IMR-90 (cell line): ENCODE measurements around the gene RSF1. TPM values are rescaled to one million over a fixed set of nuclear protein-coding genes. Genes with fewer than 3 reads are reported as not detected.

Experiments
- ATAC-seq: fragments of 200-7000 bp; cut with Tn5 transposase; 2 replicates; pipeline ENCODE4 v1.9.1; 2020; ENCODE audit warnings: low read depth, mild to moderate bottlenecking, moderate library complexity
- BruUV-seq: library from RNA; stranded (reverse); fragments of 400-500 nt; replicated peaks from 2 replicates; lab custom pipeline; 2021; lab: Mats Ljungman, UMichigan
- CTCF ChIA-PET: fragments of 300-600 bp; formaldehyde crosslinking; extraction: SDS; loops from one replicate; lab custom pipeline; 2021; ENCODE audit warnings: antibody characterized with exemption; lab: Yijun Ruan, JAX
- POLR2A ChIA-PET: fragments of 300-600 bp; sonication (Branson Sonifier 250); formaldehyde crosslinking; loops from one replicate; lab custom pipeline; 2022; ENCODE audit warnings: antibody characterized with exemption; ENCODE audit not compliant: unreplicated experiment; lab: Charles Lee
- DNase-seq: peaks from one replicate; pipeline ENCODE4 v3.0.0; 2013
- H2AFZ ChIP-seq: replicated peaks from 2 replicates; pipeline ENCODE3; 2013; ENCODE audit warnings: low read length, mild to moderate bottlenecking; ENCODE audit not compliant: poor library complexity
- H2AK5ac ChIP-seq: 2 replicates; pipeline ENCODE4 v1.6.1; 2013; ENCODE audit warnings: low read depth, low read length, inconsistent platforms
- H2AK9ac ChIP-seq: replicated peaks from 2 replicates; pipeline ENCODE3; 2013; ENCODE audit warnings: mild to moderate bottlenecking, low read depth, low read length, moderate library complexity; ENCODE audit not compliant: poor library complexity
- H2BK120ac ChIP-seq: 2 replicates; pipeline ENCODE4 v1.6.1; 2013; ENCODE audit warnings: low read depth, low read length, inconsistent platforms
- H2BK15ac ChIP-seq: 3 replicates; pipeline ENCODE4 v1.6.1; 2013; ENCODE audit warnings: low read depth, low read length, inconsistent platforms
- H2BK20ac ChIP-seq: 2 replicates; pipeline ENCODE4 v1.6.1; 2013; ENCODE audit warnings: low read depth, mild to moderate bottlenecking, inconsistent platforms, low read length, moderate library complexity
- H2BK5ac ChIP-seq: 2 replicates; pipeline ENCODE4 v1.6.1; 2013; ENCODE audit warnings: mild to moderate bottlenecking, low read depth, low read length, inconsistent platforms; ENCODE audit not compliant: poor library complexity, severe bottlenecking
- H3K14ac ChIP-seq: replicated peaks from 2 replicates; pipeline ENCODE4 v1.6.1; 2013; ENCODE audit warnings: low read depth, low read length, inconsistent platforms
- H3K18ac ChIP-seq: 2 replicates; pipeline ENCODE4 v1.6.1; 2013; ENCODE audit warnings: low read depth, low read length, control low read depth
- H3K23ac ChIP-seq: 2 replicates; pipeline ENCODE4 v1.6.1; 2013; ENCODE audit warnings: low read depth, low read length, inconsistent platforms
- H3K27ac ChIP-seq: 2 replicates; pipeline ENCODE4 v1.5.1; 2013; ENCODE audit warnings: mild to moderate bottlenecking, control low read depth, low read length; ENCODE audit not compliant: insufficient read depth
- H3K27me3 ChIP-seq: 2 replicates; pipeline ENCODE4 v1.6.1; 2013; ENCODE audit warnings: low read length; ENCODE audit not compliant: control insufficient read depth, insufficient read depth
- H3K36me3 ChIP-seq: 2 replicates; pipeline ENCODE4 v1.6.1; 2013; ENCODE audit warnings: low read length, mixed read lengths; ENCODE audit not compliant: control insufficient read depth, insufficient read depth
- H3K4ac ChIP-seq: 2 replicates; pipeline ENCODE4 v1.6.1; 2013; ENCODE audit warnings: low read depth, low read length, inconsistent platforms
- H3K4me1 ChIP-seq: 2 replicates; pipeline ENCODE4 v1.6.1; 2013; ENCODE audit warnings: low read length, mixed read lengths; ENCODE audit not compliant: control insufficient read depth, insufficient read depth
- H3K4me2 ChIP-seq: 2 replicates; pipeline ENCODE4 v1.6.1; 2013; ENCODE audit warnings: low read depth, mild to moderate bottlenecking, control low read depth, low read length, moderate library complexity
- H3K4me3 ChIP-seq: 2 replicates; pipeline ENCODE4 v1.5.1; 2013; ENCODE audit warnings: low read depth, mild to moderate bottlenecking, control low read depth, low read length, moderate library complexity; ENCODE audit not compliant: insufficient read depth
- H3K56ac ChIP-seq: 2 replicates; pipeline ENCODE4 v1.6.1; 2013; ENCODE audit warnings: low read length, inconsistent platforms; ENCODE audit not compliant: insufficient read depth; ENCODE audit errors: extremely low read depth
- H3K79me1 ChIP-seq, 2 experiments: 2 replicates each; pipeline ENCODE4 v1.6.1; 2013; ENCODE audit warnings: low read length in 2 of 2, inconsistent platforms in 1 of 2, low read depth in 1 of 2
- H3K9ac ChIP-seq: 2 replicates; pipeline ENCODE4 v1.6.1; 2013; ENCODE audit warnings: low read depth, low read length, control low read depth
- H3K9me1 ChIP-seq: 2 replicates; pipeline ENCODE4 v1.6.1; 2013; ENCODE audit warnings: low read length, inconsistent platforms; ENCODE audit not compliant: insufficient read depth
- H3K9me3 ChIP-seq: 2 replicates; pipeline ENCODE4 v1.6.1; 2013; ENCODE audit warnings: low read length; ENCODE audit not compliant: control insufficient read depth, insufficient read depth
- H4K20me1 ChIP-seq: 2 replicates; pipeline ENCODE4 v1.6.1; 2013; ENCODE audit warnings: low read length, inconsistent platforms; ENCODE audit not compliant: insufficient read depth
- H4K5ac ChIP-seq: 2 replicates; pipeline ENCODE4 v1.6.1; 2013; ENCODE audit warnings: mild to moderate bottlenecking, low read depth, low read length, control low read depth
- H4K8ac ChIP-seq, 2 experiments: 2 replicates each; pipeline ENCODE4 v1.6.1; 2013; ENCODE audit warnings: low read depth in 2 of 2, low read length in 2 of 2, control low read depth in 1 of 2, inconsistent platforms in 1 of 2
- H4K91ac ChIP-seq: 2 replicates; pipeline ENCODE4 v1.6.1; 2013; ENCODE audit warnings: low read depth, low read length, inconsistent platforms; ENCODE audit not compliant: insufficient read depth
- BHLHE40 ChIP-seq: fragments of 150-350 bp; IDR thresholded peaks from 2 replicates; pipeline ENCODE4 v1.6.1; 2016; ENCODE audit warnings: mild to moderate bottlenecking, low read depth, low read length
- CEBPB ChIP-seq: IDR thresholded peaks from 2 replicates; pipeline ENCODE4 v1.6.1; 2012; ENCODE audit warnings: low read depth, low read length, improper control_type of control experiment
- CHD1 ChIP-seq: IDR thresholded peaks from 2 replicates; pipeline ENCODE4 v1.6.1; 2012; ENCODE audit warnings: low read depth, low read length, improper control_type of control experiment
- FOS ChIP-seq: fragments of 150-350 bp; IDR thresholded peaks from 2 replicates; pipeline ENCODE4 v1.6.1; 2016; ENCODE audit warnings: low read depth, low read length
- MAZ ChIP-seq: IDR thresholded peaks from 2 replicates; pipeline ENCODE4 v1.6.1; 2012; ENCODE audit warnings: low read depth, mild to moderate bottlenecking, low read length, improper control_type of control experiment, moderate library complexity, borderline replicate concordance
- MXI1 ChIP-seq: IDR thresholded peaks from 2 replicates; pipeline ENCODE4 v1.6.1; 2012; ENCODE audit warnings: low read depth, mild to moderate bottlenecking, low read length, moderate library complexity, borderline replicate concordance
- NFE2L2 ChIP-seq: fragments of 150-350 bp; IDR thresholded peaks from 2 replicates; pipeline ENCODE4 v1.6.1; 2016; ENCODE audit warnings: low read depth, mild to moderate bottlenecking, low read length
- POLR2A ChIP-seq: IDR thresholded peaks from 2 replicates; pipeline ENCODE4 v1.6.1; 2012; ENCODE audit warnings: mild to moderate bottlenecking, low read depth, low read length
- RAD21 ChIP-seq: IDR thresholded peaks from 2 replicates; pipeline ENCODE4 v1.6.1; 2012; ENCODE audit warnings: low read length, improper control_type of control experiment
- RCOR1 ChIP-seq: IDR thresholded peaks from 2 replicates; pipeline ENCODE4 v1.6.1; 2012; ENCODE audit warnings: mild to moderate bottlenecking, low read length, improper control_type of control experiment; ENCODE audit not compliant: insufficient replicate concordance
- RFX5 ChIP-seq: IDR thresholded peaks from 2 replicates; pipeline ENCODE4 v1.8.0; 2012; ENCODE audit warnings: low read depth, mild to moderate bottlenecking, low read length, moderate library complexity
- SMC3 ChIP-seq: fragments of 150-350 bp; IDR thresholded peaks from 2 replicates; pipeline ENCODE4 v1.6.1; 2016; ENCODE audit warnings: low read depth, mild to moderate bottlenecking, antibody characterized with exemption, low read length, moderate library complexity
- WGBS, 2 experiments: methylation state at CpG; one replicate each; pipeline versions ENCODE4 v1.1.5 to v1.1.7; 2013; ENCODE audit warnings: missing lambda C conversion rate in 2 of 2; ENCODE audit not compliant: insufficient read length in 1 of 2; ENCODE audit errors: extremely low coverage in 2 of 2; 5-methylcytosine and 5-hydroxymethylcytosine counted together
- dilution Hi-C: fragments of 300-500 bp; cut with HindIII; formaldehyde crosslinking; loops from one replicate; pipeline ENCODE4 v1.14.3; 2018; ENCODE audit warnings: low sequenced_read_pairs; ENCODE audit not compliant: unreplicated experiment
- in situ Hi-C: fragments of 300-500 bp; cut with MboI; formaldehyde crosslinking; loops from 3 replicates; pipeline ENCODE4 v1.14.3; 2019; ENCODE audit warnings: low sequenced_read_pairs, inconsistent platforms, mixed read lengths
- intact Hi-C: fragments of 100-400 bp; cut with micrococcal nuclease; formaldehyde crosslinking; loops from 2 replicates; pipeline ENCODE4 v1.10.0; 2022
- polyA plus RNA-seq, 3 experiments: library from polyadenylated mRNA; depleted of rRNA; stranded (reverse); fragments of >200 nt; gene quantifications; 2 replicates each; pipeline ENCODE4 v1.2.3, GENCODE V29; 2012; ENCODE audit warnings: low replicate concordance in 1 of 3
- total RNA-seq: library from RNA; depleted of rRNA; stranded (reverse); fragments of >200 nt; gene quantifications from 2 replicates; pipeline ENCODE4 v1.2.3, GENCODE V29; 2012
- TF ChIP-seq, protein P1 (sequence below): fragments of 150-350 bp; IDR thresholded peaks from 2 replicates; pipeline ENCODE4 v1.6.1; 2017; ENCODE audit warnings: mild to moderate bottlenecking, antibody characterized with exemption, low read length, low read depth
- TF ChIP-seq, protein P2 (sequence below): conservative IDR thresholded peaks from 2 replicates; pipeline ENCODE4 v1.5.1; 2012; ENCODE audit warnings: mild to moderate bottlenecking, low read depth, low read length, improper control_type of control experiment

The RSF1 gene
- total and polyA plus RNA-seq, 2 of the 4 experiments (the other 2 are of a cell fraction): 13.9 to 18.5 TPM

DNA sequence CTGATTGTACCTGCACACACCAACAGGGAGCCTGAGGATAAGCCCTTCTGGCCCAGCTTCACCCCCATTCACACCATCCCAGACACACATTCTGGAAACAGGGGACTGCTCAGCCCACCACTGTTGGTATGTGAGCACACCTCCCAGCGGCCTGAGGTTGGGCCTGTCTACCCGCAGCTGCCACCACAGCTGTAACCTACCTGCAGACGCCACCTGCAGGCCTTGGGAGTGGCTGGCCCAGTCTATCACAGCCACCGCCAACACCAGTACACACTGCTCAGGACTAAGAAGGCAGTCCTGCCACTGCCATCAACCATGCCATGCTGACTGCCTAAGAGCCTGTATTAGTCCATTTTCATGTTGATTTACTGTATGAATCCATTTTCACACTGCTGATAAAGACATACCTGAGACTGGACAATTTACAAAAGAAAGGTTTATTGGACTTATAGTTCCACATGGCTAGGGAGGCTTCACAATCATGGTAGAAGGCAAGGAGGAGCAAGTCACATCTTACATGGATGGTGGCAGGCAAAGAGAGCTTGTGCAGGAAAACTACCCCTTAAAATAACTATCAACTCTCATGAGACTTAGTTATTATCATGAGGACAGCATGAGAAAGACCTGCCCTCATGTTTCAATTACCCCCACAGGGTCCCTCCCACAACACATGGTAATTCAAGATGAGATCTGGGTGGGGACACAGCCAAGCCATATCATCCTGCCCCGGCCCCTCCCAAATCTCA is 30.6 kb downstream of the RSF1 start:
- dilution Hi-C loops: no loop called here
- Histone ChIP-seq H2BK15ac (no peak overlapping the region), H3K14ac (no peak overlapping the region), H3K27ac (no peak overlapping the region), H3K4me3 (no peak overlapping the region), H2BK120ac (no peak overlapping the region), H2AK5ac (no peak overlapping the region), H3K56ac (no peak overlapping the region), H2AFZ (no peak overlapping the region), H3K18ac (no peak overlapping the region), H3K4me1 (no peaks in the 10 kb centered on the region), H3K4me2 (no peak overlapping the region), H4K91ac (no peak overlapping the region), H3K9me1 (peaks cover 12% of the 10 kb centered on the region), H2BK5ac (no peak overlapping the region), H3K79me1 (peaks cover 23 to 69% of the 10 kb centered on the region in 2 experiments), H3K23ac (no peak overlapping the region), H4K5ac (no peak overlapping the region), H3K27me3 (no peaks in the 10 kb centered on the region), H2BK20ac (no peak overlapping the region), H2AK9ac (no peak overlapping the region), H4K20me1 (peaks cover 86% of the 10 kb centered on the region), H3K36me3 (peaks cover 9% of the 10 kb centered on the region), H3K4ac (no peak overlapping the region), H4K8ac (no peak overlapping the region), H3K9me3 (no peaks in the 10 kb centered on the region; the same call in 1 of the 2 replicates), H3K9ac (no peak overlapping the region)
- WGBS, 2 experiments: 80% methylated on average over 1 of the region's 5 CpGs; no CpG with 5 or more reads in 1 of the 2 experiments
- ATAC-seq (no peak), DNase-seq (no peak)
- ChIA-PET CTCF (interaction anchor here (0.5 kb wide), 2 partner anchors 9 to 43 kb away, joined by 3 to 5 read pairs; no protein-coding TSS in a partner anchor), POLR2A (no interaction called here)
- in situ Hi-C loops: no loop called here
- TF ChIP-seq RAD21: no peak
- TF ChIP-seq, protein P1, sequence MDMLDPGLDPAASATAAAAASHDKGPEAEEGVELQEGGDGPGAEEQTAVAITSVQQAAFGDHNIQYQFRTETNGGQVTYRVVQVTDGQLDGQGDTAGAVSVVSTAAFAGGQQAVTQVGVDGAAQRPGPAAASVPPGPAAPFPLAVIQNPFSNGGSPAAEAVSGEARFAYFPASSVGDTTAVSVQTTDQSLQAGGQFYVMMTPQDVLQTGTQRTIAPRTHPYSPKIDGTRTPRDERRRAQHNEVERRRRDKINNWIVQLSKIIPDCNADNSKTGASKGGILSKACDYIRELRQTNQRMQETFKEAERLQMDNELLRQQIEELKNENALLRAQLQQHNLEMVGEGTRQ: no peak
- no peak for TF ChIP-seq MXI1
- no peak for TF ChIP-seq RFX5
- TF ChIP-seq SMC3: no peak
- TF ChIP-seq, protein P2, sequence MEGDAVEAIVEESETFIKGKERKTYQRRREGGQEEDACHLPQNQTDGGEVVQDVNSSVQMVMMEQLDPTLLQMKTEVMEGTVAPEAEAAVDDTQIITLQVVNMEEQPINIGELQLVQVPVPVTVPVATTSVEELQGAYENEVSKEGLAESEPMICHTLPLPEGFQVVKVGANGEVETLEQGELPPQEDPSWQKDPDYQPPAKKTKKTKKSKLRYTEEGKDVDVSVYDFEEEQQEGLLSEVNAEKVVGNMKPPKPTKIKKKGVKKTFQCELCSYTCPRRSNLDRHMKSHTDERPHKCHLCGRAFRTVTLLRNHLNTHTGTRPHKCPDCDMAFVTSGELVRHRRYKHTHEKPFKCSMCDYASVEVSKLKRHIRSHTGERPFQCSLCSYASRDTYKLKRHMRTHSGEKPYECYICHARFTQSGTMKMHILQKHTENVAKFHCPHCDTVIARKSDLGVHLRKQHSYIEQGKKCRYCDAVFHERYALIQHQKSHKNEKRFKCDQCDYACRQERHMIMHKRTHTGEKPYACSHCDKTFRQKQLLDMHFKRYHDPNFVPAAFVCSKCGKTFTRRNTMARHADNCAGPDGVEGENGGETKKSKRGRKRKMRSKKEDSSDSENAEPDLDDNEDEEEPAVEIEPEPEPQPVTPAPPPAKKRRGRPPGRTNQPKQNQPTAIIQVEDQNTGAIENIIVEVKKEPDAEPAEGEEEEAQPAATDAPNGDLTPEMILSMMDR: no peak
- TF ChIP-seq NFE2L2: no peak
- no peak for TF ChIP-seq MAZ
- TF ChIP-seq FOS: no peak
- no peak for TF ChIP-seq BHLHE40
- no peak for TF ChIP-seq RCOR1
- no peak for TF ChIP-seq POLR2A
- TF ChIP-seq CHD1: no peak
- TF ChIP-seq CEBPB: no peak
- intact Hi-C loops: no loop called here
- BruUV-seq: no TSS peak
